ENCODE results near the gene TEX51. TPM values are rescaled to one million over a fixed set of nuclear protein-coding genes. Genes with fewer than 3 reads are reported as not detected.

TEX51 gene
- total and polyA plus RNA-seq, 2 donors (not counting 1 experiment from before 2014, with no cell fraction given) = not detected

DNA sequence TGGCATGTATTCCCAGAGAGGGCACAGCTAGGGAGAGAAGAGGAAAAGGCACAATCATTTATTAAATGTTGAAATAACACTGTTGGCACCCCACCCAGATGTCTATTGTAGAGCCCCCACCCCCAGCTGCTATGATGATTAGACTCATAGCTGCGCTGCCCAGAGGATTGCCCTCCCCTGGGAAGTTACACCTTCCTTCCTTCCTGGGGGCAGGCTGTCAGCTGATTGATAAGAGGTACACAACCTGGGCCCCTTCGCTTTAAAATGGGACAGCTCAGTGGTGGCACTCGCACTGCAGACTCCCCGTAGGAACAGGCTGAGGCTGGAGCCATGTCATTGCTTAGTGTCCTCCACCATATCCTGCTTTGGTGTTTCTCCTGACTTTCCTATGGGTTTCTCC, 18.1 kb downstream of the TEX51 start:
- Histone ChIP-seq H3K9me3 (ENCODE audit: control insufficient read depth, insufficient read depth, low read depth, low read length) (no peaks in the 10 kb centered on the region), H2AFZ (ENCODE audit: low read length) (no peak overlapping the region), H3K36me3 (ENCODE audit: control insufficient read depth, insufficient read depth, low read length) (no peaks in the 10 kb centered on the region), H4K20me1 (ENCODE audit: control insufficient read depth, extremely low read depth, insufficient read depth, low read length) (no peaks in the 10 kb centered on the region), H3K4me2 (ENCODE audit: extremely low read depth, insufficient read depth, low read length) (no peak overlapping the region), H3K27me3 (ENCODE audit: control insufficient read depth, insufficient read depth, low read length) (no peaks in the 10 kb centered on the region), H3K79me2 (ENCODE audit: control insufficient read depth, insufficient read depth, low read length) (no peaks in the 10 kb centered on the region), H3K27ac (ENCODE audit: insufficient read depth, low read length) (no peak overlapping the region), H3K4me3 (replicated peaks in 1 of 4; ENCODE audit: control extremely low read depth in 1 of 4, insufficient read depth in 1 of 4, low read depth in 3 of 4, low read length in 4 of 4) (no peak overlapping the region), H3K4me1 (ENCODE audit: control insufficient read depth, extremely low read depth, insufficient read depth, low read length) (no peaks in the 10 kb centered on the region), H3K9ac (ENCODE audit: insufficient read depth, low read length) (no peak overlapping the region)
- DNase-seq (ENCODE audit: low read depth in 2 of 2) = no peak
- TF ChIP-seq, protein P1, sequence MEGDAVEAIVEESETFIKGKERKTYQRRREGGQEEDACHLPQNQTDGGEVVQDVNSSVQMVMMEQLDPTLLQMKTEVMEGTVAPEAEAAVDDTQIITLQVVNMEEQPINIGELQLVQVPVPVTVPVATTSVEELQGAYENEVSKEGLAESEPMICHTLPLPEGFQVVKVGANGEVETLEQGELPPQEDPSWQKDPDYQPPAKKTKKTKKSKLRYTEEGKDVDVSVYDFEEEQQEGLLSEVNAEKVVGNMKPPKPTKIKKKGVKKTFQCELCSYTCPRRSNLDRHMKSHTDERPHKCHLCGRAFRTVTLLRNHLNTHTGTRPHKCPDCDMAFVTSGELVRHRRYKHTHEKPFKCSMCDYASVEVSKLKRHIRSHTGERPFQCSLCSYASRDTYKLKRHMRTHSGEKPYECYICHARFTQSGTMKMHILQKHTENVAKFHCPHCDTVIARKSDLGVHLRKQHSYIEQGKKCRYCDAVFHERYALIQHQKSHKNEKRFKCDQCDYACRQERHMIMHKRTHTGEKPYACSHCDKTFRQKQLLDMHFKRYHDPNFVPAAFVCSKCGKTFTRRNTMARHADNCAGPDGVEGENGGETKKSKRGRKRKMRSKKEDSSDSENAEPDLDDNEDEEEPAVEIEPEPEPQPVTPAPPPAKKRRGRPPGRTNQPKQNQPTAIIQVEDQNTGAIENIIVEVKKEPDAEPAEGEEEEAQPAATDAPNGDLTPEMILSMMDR (conservative IDR thresholded peaks at IDR 0.05 in 1 of 2, IDR thresholded peaks at IDR 0.05 in 1 of 2; ENCODE audit: low read depth in 1 of 2, low read length in 2 of 2) = no peak
- no peak for TF ChIP-seq EZH2 (IDR thresholded peaks at IDR 0.05; ENCODE audit: low read length, missing control alignments)

DNA sequence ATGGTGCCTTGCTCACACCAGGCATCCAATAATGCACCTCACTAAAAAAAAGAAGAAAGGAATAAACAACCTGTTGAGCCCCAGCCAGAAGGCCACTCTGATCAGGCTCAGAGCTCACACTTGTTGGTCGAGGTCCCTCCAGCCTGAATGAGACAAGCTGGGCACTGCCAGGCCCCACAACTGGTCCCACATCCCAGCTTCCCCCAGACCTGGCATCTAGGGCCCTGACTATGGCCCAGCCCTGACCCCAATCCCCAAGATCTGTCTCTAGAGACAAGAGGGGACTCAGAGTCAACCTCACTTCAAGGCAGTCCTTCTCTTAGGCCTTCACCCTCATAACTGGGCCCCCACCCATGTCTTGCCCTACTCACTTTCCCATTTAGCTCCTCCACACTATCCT, 22.4 kb downstream of the TEX51 start:
- Histone ChIP-seq H4K20me1 (ENCODE audit: control insufficient read depth, extremely low read depth, insufficient read depth, low read length) (no peaks in the 10 kb centered on the region), H3K79me2 (ENCODE audit: control insufficient read depth, insufficient read depth, low read length) (no peaks in the 10 kb centered on the region), H3K4me3 (replicated peaks in 1 of 4; ENCODE audit: control extremely low read depth in 1 of 4, insufficient read depth in 1 of 4, low read depth in 3 of 4, low read length in 4 of 4) (no peak overlapping the region), H3K9me3 (ENCODE audit: control insufficient read depth, insufficient read depth, low read depth, low read length) (no peaks in the 10 kb centered on the region), H3K9ac (ENCODE audit: insufficient read depth, low read length) (no peak overlapping the region), H3K27ac (ENCODE audit: insufficient read depth, low read length) (no peak overlapping the region), H3K36me3 (ENCODE audit: control insufficient read depth, insufficient read depth, low read length) (no peaks in the 10 kb centered on the region), H3K4me1 (ENCODE audit: control insufficient read depth, extremely low read depth, insufficient read depth, low read length) (no peaks in the 10 kb centered on the region), H2AFZ (ENCODE audit: low read length) (no peak overlapping the region), H3K27me3 (ENCODE audit: control insufficient read depth, insufficient read depth, low read length) (no peaks in the 10 kb centered on the region), H3K4me2 (ENCODE audit: extremely low read depth, insufficient read depth, low read length) (no peak overlapping the region)
- DNase-seq (ENCODE audit: low read depth in 2 of 2) = no peak
- TF ChIP-seq, protein P1 (conservative IDR thresholded peaks at IDR 0.05 in 1 of 2, IDR thresholded peaks at IDR 0.05 in 1 of 2; ENCODE audit: low read depth in 1 of 2, low read length in 2 of 2) = no peak

DNA sequence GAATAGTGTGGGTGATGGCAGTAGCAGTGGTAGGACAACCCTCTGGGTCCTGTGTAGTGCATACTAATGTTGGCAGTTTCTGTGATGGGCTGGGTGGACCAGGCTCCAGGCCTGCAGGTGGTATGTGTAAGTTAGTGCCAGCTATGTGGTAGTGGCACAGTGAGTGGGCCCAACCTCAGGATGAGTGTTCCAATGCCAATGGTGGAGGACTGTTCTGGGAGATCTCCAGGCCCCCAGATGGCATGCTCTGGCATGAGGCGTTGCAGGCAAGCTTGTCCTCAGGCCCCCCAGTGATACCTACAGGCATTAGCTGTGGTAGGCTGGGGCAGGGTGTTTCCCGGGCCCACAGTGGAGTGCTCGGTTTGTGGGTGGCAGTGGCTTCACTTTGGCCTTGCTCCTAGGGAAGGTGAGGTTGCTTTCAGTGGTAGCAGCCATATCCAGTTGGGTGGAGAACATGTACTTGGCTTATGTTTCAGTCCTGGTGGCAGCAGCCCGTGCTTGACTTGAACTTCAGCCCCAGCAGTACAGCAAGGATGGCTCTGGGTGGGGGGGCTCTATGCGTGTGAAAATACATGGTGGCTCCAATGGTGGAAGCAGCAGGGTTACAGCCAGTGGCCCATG, 32.4 kb downstream of the TEX51 start:
- Histone ChIP-seq H3K79me2 (ENCODE audit: control insufficient read depth, insufficient read depth, low read length) (no peaks in the 10 kb centered on the region), H3K9ac (ENCODE audit: insufficient read depth, low read length) (no peak overlapping the region), H3K27me3 (ENCODE audit: control insufficient read depth, insufficient read depth, low read length) (peaks cover 4% of the 10 kb centered on the region), H4K20me1 (ENCODE audit: control insufficient read depth, extremely low read depth, insufficient read depth, low read length) (no peaks in the 10 kb centered on the region), H3K36me3 (ENCODE audit: control insufficient read depth, insufficient read depth, low read length) (no peaks in the 10 kb centered on the region), H3K4me1 (ENCODE audit: control insufficient read depth, extremely low read depth, insufficient read depth, low read length) (no peaks in the 10 kb centered on the region), H2AFZ (ENCODE audit: low read length) (no peak overlapping the region), H3K4me2 (ENCODE audit: extremely low read depth, insufficient read depth, low read length) (no peak overlapping the region), H3K27ac (ENCODE audit: insufficient read depth, low read length) (no peak overlapping the region), H3K4me3 (replicated peaks in 1 of 4; ENCODE audit: control extremely low read depth in 1 of 4, insufficient read depth in 1 of 4, low read depth in 3 of 4, low read length in 4 of 4) (no peak overlapping the region), H3K9me3 (ENCODE audit: control insufficient read depth, insufficient read depth, low read depth, low read length) (no peaks in the 10 kb centered on the region)
- TF ChIP-seq EZH2 (IDR thresholded peaks at IDR 0.05; ENCODE audit: low read length, missing control alignments) = no peak
- TF ChIP-seq, protein P1 (conservative IDR thresholded peaks at IDR 0.05 in 1 of 2, IDR thresholded peaks at IDR 0.05 in 1 of 2; ENCODE audit: low read depth in 1 of 2, low read length in 2 of 2) = no peak
- no peak for DNase-seq (ENCODE audit: low read depth in 2 of 2)
